IPS-18a (cell line): Measurements from ENCODE around the gene OXCT2.

Experiments
- H3K27ac ChIP-seq: one replicate; pipeline ENCODE4 v1.5.1; 2013; ENCODE audit warnings: low read length
- H3K27me3 ChIP-seq: one replicate; pipeline ENCODE4 v1.6.1; 2013; ENCODE audit warnings: mild to moderate bottlenecking, low read length; ENCODE audit not compliant: control insufficient read depth, insufficient read depth
- H3K36me3 ChIP-seq: one replicate; pipeline ENCODE4 v1.6.1; 2013; ENCODE audit warnings: low read depth, low read length; ENCODE audit not compliant: control insufficient read depth
- H3K4me1 ChIP-seq: one replicate; pipeline ENCODE4 v1.6.1; 2013; ENCODE audit warnings: low read depth, low read length; ENCODE audit not compliant: control insufficient read depth
- H3K4me3 ChIP-seq: one replicate; pipeline ENCODE4 v1.5.1; 2013; ENCODE audit warnings: low read length
- H3K9ac ChIP-seq: one replicate; pipeline ENCODE4 v1.6.1; 2013; ENCODE audit warnings: mild to moderate bottlenecking, low read length, moderate library complexity
- H3K9me3 ChIP-seq: one replicate; pipeline ENCODE4 v1.6.1; 2013; ENCODE audit warnings: low read depth, low read length; ENCODE audit not compliant: control insufficient read depth

OXCT2 gene

GRCh38 chr1:39759436-39759726 is 11.8 kb downstream of the OXCT2 start:
- no peak overlapping the region for H3K4me3 ChIP-seq
- H3K27me3 ChIP-seq, result no peaks in the 10 kb centered on the region
- H3K9me3 ChIP-seq, result no peaks in the 10 kb centered on the region
- peaks cover 4% of the 10 kb centered on the region for H3K36me3 ChIP-seq
- no peaks in the 10 kb centered on the region for H3K4me1 ChIP-seq
- no peak overlapping the region for H3K27ac ChIP-seq
- H3K9ac ChIP-seq, result no peak overlapping the region

GRCh38 chr1:39758556-39759435 is 12.4 kb downstream of the OXCT2 start:
- H3K4me1 ChIP-seq, result no peaks in the 10 kb centered on the region
- H3K27ac ChIP-seq, result no peak overlapping the region
- peaks cover 9% of the 10 kb centered on the region for H3K36me3 ChIP-seq

GRCh38 chr1:39757501-39757900 is 13.6 kb downstream of the OXCT2 start:
- no peaks in the 10 kb centered on the region for H3K27me3 ChIP-seq
- no peak overlapping the region for H3K4me3 ChIP-seq
- no peak overlapping the region for H3K27ac ChIP-seq
- H3K36me3 ChIP-seq, result peaks cover 22% of the 10 kb centered on the region
- H3K4me1 ChIP-seq, result no peaks in the 10 kb centered on the region
- H3K9ac ChIP-seq, result no peak overlapping the region
- H3K9me3 ChIP-seq, result no peaks in the 10 kb centered on the region

More at GRCh38 chr1:39758556-39759435, 12.4 kb downstream of the OXCT2 start:
- Histone ChIP-seq H3K27me3 (no peaks in the 10 kb centered on the region), H3K9me3 (no peaks in the 10 kb centered on the region), H3K4me3 (no peak overlapping the region), H3K9ac (no peak overlapping the region)

GRCh38 chr1:39755965-39756659 is 15.0 kb downstream of the OXCT2 start:
- H3K9me3 ChIP-seq, result no peaks in the 10 kb centered on the region
- H3K36me3 ChIP-seq, result peaks cover 36% of the 10 kb centered on the region
- no peak overlapping the region for H3K27ac ChIP-seq
- no peak overlapping the region for H3K9ac ChIP-seq
- H3K27me3 ChIP-seq, result no peaks in the 10 kb centered on the region
- H3K4me3 ChIP-seq, result no peak overlapping the region
- H3K4me1 ChIP-seq, result no peaks in the 10 kb centered on the region

- Histone ChIP-seq H3K9me3 (no peaks in the 10 kb centered on the region), H3K4me3 (no peak overlapping the region), H3K27ac (no peak overlapping the region), H3K27me3 (no peaks in the 10 kb centered on the region), H3K4me1 (no peaks in the 10 kb centered on the region), H3K36me3 (peaks cover 47% of the 10 kb centered on the region), H3K9ac (no peak overlapping the region)
Measured at GRCh38 chr1:39754906-39755504, 16.1 kb downstream of the OXCT2 start.

- Histone ChIP-seq H3K27me3 (no peaks in the 10 kb centered on the region), H3K36me3 (peaks cover 55% of the 10 kb centered on the region), H3K4me1 (no peaks in the 10 kb centered on the region), H3K9me3 (no peaks in the 10 kb centered on the region), H3K9ac (no peak overlapping the region), H3K4me3 (no peak overlapping the region), H3K27ac (no peak overlapping the region)
Measured at GRCh38 chr1:39754026-39754570, 17.1 kb downstream of the OXCT2 start.

- H3K4me3 ChIP-seq, result no peak overlapping the region
- no peaks in the 10 kb centered on the region for H3K4me1 ChIP-seq
- H3K27ac ChIP-seq, result no peak overlapping the region
- no peaks in the 10 kb centered on the region for H3K27me3 ChIP-seq
- peaks cover 62% of the 10 kb centered on the region for H3K36me3 ChIP-seq
- H3K9ac ChIP-seq, result no peak overlapping the region
- H3K9me3 ChIP-seq, result no peaks in the 10 kb centered on the region
Measured at GRCh38 chr1:39753132-39754025, 17.8 kb downstream of the OXCT2 start.

GRCh38 chr1:39752703-39753102 is 18.4 kb downstream of the OXCT2 start:
- no peaks in the 10 kb centered on the region for H3K4me1 ChIP-seq
- no peak overlapping the region for H3K27ac ChIP-seq
- H3K9me3 ChIP-seq, result no peaks in the 10 kb centered on the region
- no peak overlapping the region for H3K9ac ChIP-seq
- peaks cover 64% of the 10 kb centered on the region for H3K36me3 ChIP-seq
- no peak overlapping the region for H3K4me3 ChIP-seq
- H3K27me3 ChIP-seq, result no peaks in the 10 kb centered on the region

GRCh38 chr1:39751595-39751994 is 19.6 kb downstream of the OXCT2 start:
- H3K36me3 ChIP-seq, result peaks cover 65% of the 10 kb centered on the region
- H3K4me3 ChIP-seq, result no peak overlapping the region
- no peaks in the 10 kb centered on the region for H3K9me3 ChIP-seq
- H3K27ac ChIP-seq, result no peak overlapping the region
- H3K27me3 ChIP-seq, result no peaks in the 10 kb centered on the region
- no peaks in the 10 kb centered on the region for H3K4me1 ChIP-seq
- no peak overlapping the region for H3K9ac ChIP-seq

GRCh38 chr1:39745016-39745670 is 26.0 kb downstream of the OXCT2 start:
- no peaks in the 10 kb centered on the region for H3K27me3 ChIP-seq
- H3K4me3 ChIP-seq, result no peak overlapping the region
- no peaks in the 10 kb centered on the region for H3K9me3 ChIP-seq
- H3K9ac ChIP-seq, result no peak overlapping the region
- no peak overlapping the region for H3K27ac ChIP-seq
- no peaks in the 10 kb centered on the region for H3K4me1 ChIP-seq
- H3K36me3 ChIP-seq, result peaks cover 70% of the 10 kb centered on the region
